Activated CD8-positive, alpha-beta T cell treated with anti-CD3 and anti-CD28 coated beads, Interleukin-2, amount 10 ng/mL, durations not matched to agents 7 days and 5 days (primary cell): Measurements from ENCODE around the gene C11orf91. TPM values are rescaled to one million over a fixed set of nuclear protein-coding genes. Genes with fewer than 3 reads are reported as not detected.

Experiments
- ATAC-seq: fragments of 150-1000 bp; cut with Tn5 transposase; one replicate; pipeline ENCODE4 v1.10.0; 2021; ENCODE audit warnings: moderate library complexity
- CTCF ChIA-PET: fragments of 350-600 bp; sonication (Branson Sonifier 250); formaldehyde crosslinking; loops from one replicate; lab custom pipeline; 2021; ENCODE audit warnings: antibody characterized with exemption; lab: Charles Lee
- POLR2A ChIA-PET: fragments of 350-600 bp; sonication (Branson Sonifier 250); formaldehyde crosslinking; loops from one replicate; lab custom pipeline; 2021; ENCODE audit warnings: antibody characterized with exemption; lab: Charles Lee
- DNase-seq: peaks from one replicate; pipeline ENCODE4 v3.0.0-alpha.2; 2020
- H3K27ac Mint-ChIP-seq: one replicate; pipeline ENCODE4 v1.8.0; 2021; ENCODE audit warnings: mild to moderate bottlenecking, mixed read lengths
- H3K27me3 Mint-ChIP-seq: one replicate; pipeline ENCODE4 v1.8.0; 2021; ENCODE audit warnings: low read depth, mixed read lengths
- H3K36me3 Mint-ChIP-seq: one replicate; pipeline ENCODE4 v1.8.0; 2021; ENCODE audit warnings: low read depth, mixed read lengths
- H3K4me1 Mint-ChIP-seq: one replicate; pipeline ENCODE4 v1.8.0; 2021; ENCODE audit warnings: low read depth, mixed read lengths
- H3K4me3 Mint-ChIP-seq: one replicate; pipeline ENCODE4 v1.8.0; 2021; ENCODE audit warnings: mild to moderate bottlenecking, mixed read lengths
- H3K9me3 Mint-ChIP-seq: one replicate; pipeline ENCODE4 v1.8.0; 2022; ENCODE audit warnings: mixed read lengths; ENCODE audit not compliant: insufficient read depth
- total RNA-seq, 2 experiments: library from RNA; stranded (reverse); gene quantifications; one replicate each; pipeline ENCODE4 v1.2.3, GENCODE V29; 2021

The C11orf91 gene, protein sequence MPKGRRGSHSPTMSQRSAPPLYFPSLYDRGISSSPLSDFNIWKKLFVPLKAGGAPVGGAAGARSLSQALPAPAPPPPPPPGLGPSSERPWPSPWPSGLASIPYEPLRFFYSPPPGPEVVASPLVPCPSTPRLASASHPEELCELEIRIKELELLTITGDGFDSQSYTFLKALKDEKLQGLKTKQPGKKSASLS
- not detected for total RNA-seq

DNA sequence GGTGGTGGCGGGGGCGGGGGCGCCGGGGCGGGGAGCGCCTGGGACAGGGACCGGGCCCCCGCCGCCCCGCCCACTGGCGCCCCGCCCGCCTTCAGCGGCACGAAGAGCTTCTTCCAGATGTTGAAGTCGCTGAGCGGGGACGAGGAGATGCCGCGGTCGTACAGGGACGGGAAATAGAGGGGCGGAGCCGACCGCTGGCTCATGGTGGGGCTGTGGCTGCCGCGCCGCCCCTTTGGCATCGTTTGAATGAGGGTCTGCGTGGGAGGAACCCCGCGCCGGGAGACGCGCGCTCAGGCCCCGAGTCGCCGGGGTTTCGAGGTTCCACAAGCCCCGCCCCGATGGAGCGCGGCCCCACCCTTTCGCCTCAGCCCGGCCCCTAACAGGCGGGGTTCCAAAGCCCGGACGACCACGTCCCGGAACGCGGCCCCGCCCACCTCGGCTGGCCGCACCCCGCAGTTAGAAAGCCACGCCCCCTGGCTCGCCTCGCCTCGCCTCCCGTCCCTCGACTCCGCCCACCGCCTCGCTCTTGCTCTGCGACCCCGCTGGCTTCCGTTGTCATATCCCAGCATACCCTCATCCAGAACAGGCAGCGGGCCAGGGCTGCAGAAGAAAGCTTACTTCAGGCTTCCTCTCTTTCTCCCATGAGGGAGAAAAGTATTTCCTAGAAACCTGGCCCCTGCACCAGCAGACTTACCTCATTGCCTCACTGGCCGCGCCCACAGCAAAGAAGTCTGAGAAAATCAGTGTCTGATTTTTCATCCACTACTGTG is at the start of gene C11orf91:
Gene C11orf91 (minus strand): TSS at position 325 of the 770 bp plus-strand sequence. CDS start 86 bp downstream, at position 239.
- ChIA-PET CTCF (interaction anchor here (0.9 to 3.5 kb wide), 5 partner anchors 15 to 129 kb away, joined by 3 to 19 read pairs (median 4); partner anchors contain the start of gene CD59), POLR2A (interaction anchor here (0.6 to 1.5 kb wide), 3 partner anchors 18 to 949 kb away, joined by 3 read pairs; partner anchors contain the start of gene CD59)
- Mint-ChIP-seq H3K4me1 (peaks cover 24% of the 10 kb centered on the region), H3K27ac (peak within 1 kb of the TSS; percentile 73), H3K4me3 (peak within 1 kb of the TSS; percentile 83), H3K36me3 (no peaks in the 10 kb centered on the region), H3K27me3 (peaks cover 25% of the 10 kb centered on the region), H3K9me3 (no peaks in the 10 kb centered on the region)
- DNase-seq: peak; percentile 93
- ATAC-seq: peak; percentile 97

DNA sequence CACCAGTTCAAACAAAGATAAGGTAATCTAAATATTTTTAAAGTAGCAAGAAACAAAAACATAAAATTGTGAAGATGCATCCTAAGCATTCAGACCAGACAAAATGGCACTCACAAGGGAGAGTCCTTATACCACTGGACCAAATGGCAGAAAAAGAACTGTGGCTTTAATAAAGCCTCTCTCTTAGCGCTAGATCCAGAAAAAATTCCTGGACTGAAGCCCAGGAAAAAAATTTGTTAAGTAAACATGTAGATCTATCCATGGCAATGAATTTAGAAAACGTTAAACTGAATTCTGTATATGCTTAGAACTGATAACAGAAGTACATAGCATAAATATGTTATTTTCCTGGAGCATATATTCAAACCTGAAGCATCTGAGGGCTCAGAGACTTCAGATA is 47.4 kb upstream of the C11orf91 start:
- ATAC-seq: no peak
- Mint-ChIP-seq H3K9me3 (no peaks in the 10 kb centered on the region), H3K27me3 (no peaks in the 10 kb centered on the region), H3K36me3 (peaks cover 9% of the 10 kb centered on the region), H3K27ac (no peak overlapping the region), H3K4me3 (no peak overlapping the region), H3K4me1 (no peaks in the 10 kb centered on the region)
- ChIA-PET CTCF (interaction anchor here (2.0 kb wide), 1 partner anchor 32 kb away, joined by 4 read pairs; no protein-coding TSS in a partner anchor), POLR2A (no interaction called here)
- no peak for DNase-seq

DNA sequence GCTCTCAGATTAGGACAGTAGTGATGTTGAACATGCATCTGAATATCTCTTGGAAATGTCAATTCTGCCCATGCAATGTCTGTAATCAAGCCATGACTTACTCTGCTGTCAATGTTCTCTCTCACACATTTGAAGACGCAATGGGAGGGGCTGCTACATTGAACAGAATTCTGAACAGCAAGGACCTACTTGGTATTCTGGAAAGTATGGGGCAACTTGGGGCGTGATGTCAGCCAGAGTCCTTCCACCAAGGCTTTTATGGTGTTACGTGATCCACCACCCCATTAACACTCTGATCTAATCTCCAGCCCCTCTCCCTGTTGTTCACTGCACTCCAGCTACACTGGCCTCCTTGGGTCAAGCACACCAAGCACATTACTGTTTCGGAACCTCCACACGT is 42.7 kb upstream of the C11orf91 start:
- Mint-ChIP-seq H3K4me1 (no peaks in the 10 kb centered on the region), H3K27me3 (peaks cover 4% of the 10 kb centered on the region), H3K36me3 (peaks cover 12% of the 10 kb centered on the region), H3K9me3 (no peaks in the 10 kb centered on the region), H3K27ac (no peak overlapping the region), H3K4me3 (no peak overlapping the region)
- ATAC-seq: no peak
- DNase-seq: no peak
- ChIA-PET POLR2A (no interaction called here), CTCF (interaction anchor here (1.2 to 4.1 kb wide), 11 partner anchors 11 to 381 kb away, joined by 4 to 58 read pairs (median 7); partner anchors contain the start of gene C11orf91)

DNA sequence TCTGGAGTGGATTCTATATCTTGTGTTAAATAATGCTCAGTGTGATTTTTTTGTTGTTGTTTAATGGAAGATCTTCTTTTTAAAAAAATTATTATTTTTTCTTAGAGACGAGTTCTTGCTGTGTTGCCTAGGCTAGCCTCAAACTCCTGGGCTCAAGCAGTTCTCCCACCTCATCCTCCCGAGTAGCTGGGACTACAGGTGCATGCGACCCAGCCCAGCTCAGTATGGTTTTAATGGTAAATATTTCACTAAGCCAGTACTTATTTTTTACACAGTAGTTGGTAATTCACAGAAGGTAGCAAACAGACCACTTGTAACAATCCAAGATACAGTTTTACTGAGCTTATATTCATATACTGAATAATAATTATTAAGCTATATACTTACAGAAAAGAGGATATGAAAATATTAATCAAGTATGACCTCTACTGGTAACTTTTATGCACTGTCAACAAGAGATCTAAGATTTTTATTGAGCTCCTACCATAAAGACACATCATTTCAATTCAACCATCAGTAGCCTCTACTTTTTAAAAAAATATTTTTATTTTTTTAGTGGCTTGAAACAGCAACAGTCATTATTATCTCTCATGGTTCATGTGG is 41.7 kb upstream of the C11orf91 start:
- ChIA-PET POLR2A (no interaction called here), CTCF (interaction anchor here (0.6 to 4.1 kb wide), 30 partner anchors 8 to 398 kb away, joined by 3 to 58 read pairs (median 5); partner anchors contain the start of gene C11orf91)
- no peak overlapping the region for H3K27ac Mint-ChIP-seq
- no peak for ATAC-seq
- H3K27me3 Mint-ChIP-seq: peaks cover 8% of the 10 kb centered on the region
- H3K4me1 Mint-ChIP-seq: no peaks in the 10 kb centered on the region
- no peak overlapping the region for H3K4me3 Mint-ChIP-seq
- DNase-seq: no peak
- H3K36me3 Mint-ChIP-seq: peaks cover 10% of the 10 kb centered on the region
- H3K9me3 Mint-ChIP-seq: no peaks in the 10 kb centered on the region

DNA sequence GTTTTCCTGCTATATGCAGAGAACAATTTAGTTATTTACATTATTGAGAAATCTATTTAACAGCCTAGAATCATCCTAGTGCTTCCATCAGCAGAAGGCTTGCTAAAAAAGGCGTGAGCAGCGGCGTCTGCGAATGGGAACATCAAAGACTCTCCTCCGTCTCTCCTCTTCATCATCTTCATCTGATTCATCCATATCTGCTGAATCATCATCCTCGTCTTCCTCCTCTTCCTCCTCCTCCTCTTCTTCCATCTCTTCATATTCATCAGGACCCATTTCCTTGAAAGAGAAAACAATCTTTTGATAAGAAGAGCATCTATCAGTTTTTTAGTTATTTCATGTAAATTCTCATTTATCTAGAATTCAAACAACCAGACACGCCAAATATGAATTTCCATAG is 41.2 kb upstream of the C11orf91 start:
- Mint-ChIP-seq H3K4me1 (no peaks in the 10 kb centered on the region), H3K9me3 (no peaks in the 10 kb centered on the region), H3K4me3 (no peak overlapping the region), H3K27ac (no peak overlapping the region), H3K36me3 (peaks cover 10% of the 10 kb centered on the region), H3K27me3 (peaks cover 8% of the 10 kb centered on the region)
- DNase-seq: no peak
- no peak for ATAC-seq
- ChIA-PET CTCF (interaction anchor here (0.6 to 4.1 kb wide), 25 partner anchors 9 to 397 kb away, joined by 3 to 58 read pairs (median 6); no protein-coding TSS in a partner anchor), POLR2A (no interaction called here)

DNA sequence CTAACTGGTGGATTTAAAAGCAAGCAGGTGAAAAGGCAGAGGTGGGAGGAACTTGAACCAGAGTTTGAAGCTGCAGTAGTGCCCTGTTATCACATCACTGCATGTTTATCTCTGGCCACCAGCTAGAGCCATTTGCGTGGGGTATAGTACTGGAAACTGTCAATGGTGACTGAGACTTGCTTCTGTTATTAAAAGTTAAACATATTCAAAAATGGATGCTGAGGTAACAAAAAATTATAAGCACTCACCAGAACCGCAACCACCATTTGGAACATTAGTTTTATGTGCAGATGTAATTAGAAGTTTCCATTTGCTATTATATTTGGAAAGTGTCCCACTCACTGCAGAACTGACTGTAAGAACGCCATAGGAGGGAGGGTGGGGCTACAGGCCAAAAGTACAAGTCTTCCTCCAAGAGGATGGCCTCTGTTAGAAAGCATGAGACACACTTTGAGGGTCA is 36.8 kb upstream of the C11orf91 start:
- H3K27me3 Mint-ChIP-seq: peaks cover 8% of the 10 kb centered on the region
- no peaks in the 10 kb centered on the region for H3K9me3 Mint-ChIP-seq
- ATAC-seq (no peak), DNase-seq (no peak)
- peaks cover 6% of the 10 kb centered on the region for H3K36me3 Mint-ChIP-seq
- peaks cover 18% of the 10 kb centered on the region for H3K4me1 Mint-ChIP-seq
- no peak overlapping the region for H3K27ac Mint-ChIP-seq
- CTCF ChIA-PET: interaction anchor here (1.3 to 3.7 kb wide), 2 partner anchors 21 to 375 kb away, joined by 3 to 27 read pairs; no protein-coding TSS in a partner anchor
- POLR2A ChIA-PET: interaction anchor here (1.5 kb wide), 1 partner anchor 13 kb away, joined by 3 read pairs; no protein-coding TSS in a partner anchor
- no peak overlapping the region for H3K4me3 Mint-ChIP-seq

DNA sequence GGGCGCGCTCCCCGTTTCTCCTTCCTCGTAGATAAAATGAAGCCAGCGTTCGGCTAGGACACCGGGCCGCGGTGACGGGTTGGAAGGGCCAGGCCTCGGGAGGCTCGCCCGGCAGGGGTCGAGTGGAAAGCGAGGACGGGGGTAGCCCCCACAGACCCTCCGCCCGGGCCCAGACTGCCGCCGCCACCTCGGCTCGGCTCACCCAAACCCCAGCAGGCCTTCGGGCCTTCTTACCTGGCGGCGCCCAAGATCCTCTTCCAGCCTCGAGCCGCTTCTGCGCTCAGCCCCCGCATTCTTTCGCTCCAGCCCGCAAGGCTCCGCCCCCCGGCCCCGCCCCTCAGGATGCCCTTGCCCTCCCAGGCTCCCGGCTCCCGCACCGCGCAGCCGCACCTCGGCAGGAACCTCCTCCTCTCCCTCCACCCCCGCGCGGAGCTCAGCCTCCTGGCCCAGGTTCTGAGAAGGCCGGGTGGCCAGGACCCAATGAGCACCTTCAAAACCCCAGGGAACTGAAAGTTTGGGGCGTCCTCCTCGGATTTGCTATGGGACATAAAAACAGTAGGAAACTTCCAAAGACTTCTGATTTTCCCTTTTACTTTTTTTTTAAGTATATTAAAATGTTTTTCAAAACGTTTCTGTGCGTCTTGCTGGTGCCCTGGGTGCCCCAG is 35.7 kb upstream of the C11orf91 start, which contains the start of gene CD59:
Gene CD59 (minus strand): TSS at position 276 of the 665 bp plus-strand sequence. CDS start 13,978 bp downstream, outside the sequence.
- peak within 1 kb of the TSS; percentile 81 for H3K4me3 Mint-ChIP-seq
- H3K36me3 Mint-ChIP-seq: peaks cover 5% of the 10 kb centered on the region
- peak within 1 kb of the TSS; percentile 75 for H3K27ac Mint-ChIP-seq
- DNase-seq: peak; percentile 86
- CTCF ChIA-PET: interaction anchor here (0.6 to 3.7 kb wide), 3 partner anchors 20 to 39 kb away, joined by 3 to 27 read pairs (median 4); partner anchors contain the start of gene C11orf91
- peak; percentile 81 for ATAC-seq
- peaks cover 24% of the 10 kb centered on the region for H3K4me1 Mint-ChIP-seq
- peaks cover 8% of the 10 kb centered on the region for H3K27me3 Mint-ChIP-seq
- POLR2A ChIA-PET: interaction anchor here (0.6 to 1.7 kb wide), 8 partner anchors 11 to 696 kb away, joined by 3 to 6 read pairs (median 4); partner anchors contain the start of gene C11orf91
- no peaks in the 10 kb centered on the region for H3K9me3 Mint-ChIP-seq

DNA sequence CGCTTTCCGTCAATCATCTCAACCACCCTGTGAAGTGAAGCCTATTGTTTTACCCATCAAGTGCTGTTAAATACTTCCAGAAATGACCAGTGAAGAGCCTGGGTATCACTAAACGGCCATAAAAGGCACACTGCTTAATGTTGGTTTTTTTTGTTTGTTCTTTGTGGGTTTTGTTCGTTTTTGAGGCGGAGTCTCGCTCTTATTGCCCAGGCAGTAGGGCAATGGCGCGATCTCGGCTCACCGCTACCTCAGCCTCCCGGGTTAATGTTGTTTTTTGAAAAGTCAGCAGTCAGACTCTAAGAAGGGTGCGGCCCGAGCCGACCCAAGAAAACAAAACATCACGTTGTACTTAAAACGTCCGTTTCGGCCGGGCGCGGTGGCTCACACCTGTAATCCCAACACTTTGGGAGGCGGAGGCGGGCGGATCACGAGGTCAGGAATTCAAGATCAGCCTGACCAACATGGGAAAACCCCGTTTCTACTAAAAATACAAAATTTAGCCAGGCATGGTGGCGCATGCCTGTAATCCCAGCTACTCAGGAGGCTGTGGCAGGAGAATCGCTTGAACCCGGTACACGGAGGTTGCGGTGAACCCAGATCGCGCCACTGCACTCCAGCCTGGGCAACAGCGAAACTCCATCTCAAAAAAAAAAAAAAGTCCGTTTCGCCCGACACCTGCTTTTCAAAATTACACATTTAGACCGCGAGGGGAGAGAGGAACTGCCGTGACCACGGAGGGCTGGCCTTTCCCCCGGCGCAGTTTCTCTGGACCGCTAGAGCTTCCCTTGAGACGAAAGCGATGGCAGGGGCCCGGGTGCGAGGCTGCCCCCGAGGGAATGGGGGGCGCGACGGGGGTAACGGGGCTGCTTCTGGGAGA is 34.9 kb upstream of the C11orf91 start:
- peak; percentile 60 for DNase-seq
- H3K4me1 Mint-ChIP-seq: peaks cover 24% of the 10 kb centered on the region
- peak overlapping the region; percentile 81 for H3K4me3 Mint-ChIP-seq
- H3K27ac Mint-ChIP-seq: peak overlapping the region; percentile 75
- POLR2A ChIA-PET: interaction anchor here (0.6 to 1.7 kb wide), 7 partner anchors 11 to 695 kb away, joined by 3 to 6 read pairs (median 4); partner anchors contain the start of gene C11orf91
- CTCF ChIA-PET: interaction anchor here (0.9 to 3.7 kb wide), 3 partner anchors 19 to 35 kb away, joined by 3 to 27 read pairs (median 4); partner anchors contain the start of gene C11orf91
- H3K27me3 Mint-ChIP-seq: peaks cover 8% of the 10 kb centered on the region
- peaks cover 5% of the 10 kb centered on the region for H3K36me3 Mint-ChIP-seq
- no peaks in the 10 kb centered on the region for H3K9me3 Mint-ChIP-seq
- ATAC-seq: peak; percentile 52

DNA sequence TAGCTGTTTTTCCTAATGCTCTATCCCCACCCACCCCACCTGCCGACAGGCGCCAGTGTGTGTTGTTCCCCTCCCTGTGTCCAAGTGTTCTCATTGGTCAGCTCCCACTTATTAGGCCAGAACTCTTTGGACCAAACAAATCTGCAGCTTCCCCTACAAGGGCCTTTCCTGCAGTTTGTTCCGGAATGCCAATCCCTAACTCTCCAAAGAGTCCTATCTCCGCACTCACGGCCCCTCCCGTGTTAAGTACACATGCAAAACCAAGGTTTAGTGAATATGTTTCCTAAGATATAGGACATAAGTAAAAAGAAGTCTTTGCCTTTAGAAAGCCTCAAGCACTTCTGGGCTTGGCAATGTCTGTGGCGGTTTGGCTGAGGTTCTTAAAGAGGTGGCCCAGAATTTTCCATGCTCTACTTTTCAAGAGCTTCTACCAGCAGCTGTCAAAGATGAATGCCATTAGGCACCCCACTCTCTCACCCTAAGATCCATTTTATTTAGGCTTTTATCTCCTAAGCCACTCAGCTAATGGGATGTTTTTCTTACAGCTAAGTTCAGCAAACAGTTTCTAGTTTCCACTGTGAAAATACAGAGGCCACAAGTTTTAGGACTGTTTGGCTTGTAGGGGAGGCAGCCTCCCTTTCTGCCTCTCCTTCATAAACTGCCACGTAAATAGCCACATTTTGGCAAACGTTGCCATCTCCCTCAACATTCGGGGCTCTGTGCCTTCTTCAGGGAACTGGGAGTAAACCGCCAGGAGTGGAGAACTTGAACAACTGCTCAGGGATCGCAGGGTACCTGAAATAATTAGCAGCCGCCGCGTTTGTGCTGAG is 34.0 kb upstream of the C11orf91 start:
- H3K4me3 Mint-ChIP-seq: peak overlapping the region; percentile 81
- H3K9me3 Mint-ChIP-seq: no peaks in the 10 kb centered on the region
- ChIA-PET CTCF (interaction anchor here (1.0 to 1.5 kb wide), 4 partner anchors 8 to 74 kb away, joined by 3 to 4 read pairs (median 4); no protein-coding TSS in a partner anchor), POLR2A (interaction anchor here (1.4 to 1.7 kb wide), 2 partner anchors 10 to 18 kb away, joined by 4 to 6 read pairs; no protein-coding TSS in a partner anchor)
- peaks cover 24% of the 10 kb centered on the region for H3K4me1 Mint-ChIP-seq
- no peak for ATAC-seq
- H3K27ac Mint-ChIP-seq: peak overlapping the region; percentile 75
- no peak for DNase-seq
- H3K36me3 Mint-ChIP-seq: peaks cover 5% of the 10 kb centered on the region
- H3K27me3 Mint-ChIP-seq: peaks cover 8% of the 10 kb centered on the region
